IPS-NIHi11 (cell line): ENCODE results near the gene P2RY14.
A peak's percentile ranks its signal among the peaks of the same experiment; 100 is the strongest.

Experiments
- DNase-seq: peaks from one replicate; pipeline ENCODE4 v3.0.0; 2012; ENCODE audit warnings: mixed read lengths, low spot score

The P2RY14 gene

DNA sequence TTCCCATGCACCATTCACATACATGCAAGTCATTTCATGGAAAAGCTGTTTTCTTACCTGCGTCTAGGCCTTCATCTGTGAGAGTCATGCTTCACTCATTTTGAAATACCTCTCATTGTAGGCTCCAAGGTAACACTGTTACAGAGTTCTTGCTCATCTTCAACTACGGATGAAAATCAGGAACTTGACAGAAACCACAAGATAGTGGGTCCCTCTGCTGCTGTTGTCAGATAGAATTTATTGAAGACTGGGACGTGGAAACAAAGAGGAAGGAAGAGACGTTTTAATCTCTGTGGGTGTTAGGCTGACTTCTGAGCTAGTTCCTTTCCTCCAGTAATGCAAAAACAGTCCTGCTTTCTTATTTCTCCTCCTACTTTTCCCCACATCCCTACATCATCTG, at the start of gene P2RY14:
Gene P2RY14 (minus strand): TSS at position 313 of the 400 bp plus-strand sequence. CDS start 64,226 bp downstream, outside the sequence.
- DNase-seq = no peak

DNA sequence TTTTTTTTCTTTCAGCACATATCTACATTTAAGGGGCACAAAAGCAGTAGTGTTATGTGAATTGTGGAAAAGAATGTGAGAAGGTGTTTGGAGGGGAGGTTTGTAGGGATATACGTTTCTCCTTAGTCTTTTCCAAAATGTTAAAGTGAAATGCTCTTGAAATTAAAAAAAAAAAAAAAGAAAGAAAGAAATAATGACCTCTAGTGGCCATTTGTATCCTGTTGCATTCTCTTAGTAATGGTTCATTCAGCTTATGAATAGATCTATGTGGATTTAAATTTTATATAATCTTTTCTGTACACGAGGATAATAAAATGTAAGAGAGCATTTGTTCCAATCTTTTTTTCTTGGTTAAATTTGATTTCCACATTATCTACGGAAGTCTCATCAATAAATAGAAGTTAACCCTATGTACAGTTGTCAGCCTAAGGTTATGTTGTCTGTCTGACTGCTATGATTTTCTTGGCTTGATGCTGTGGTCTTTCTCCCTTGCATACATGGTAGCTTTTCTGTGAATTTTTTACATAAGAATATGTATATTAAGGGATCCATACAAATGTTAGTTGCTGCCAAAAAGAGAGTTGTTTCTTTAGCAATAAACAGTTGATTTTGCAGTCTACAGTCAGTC, 49.3 kb upstream of the P2RY14 start:
- peak; percentile 23 for DNase-seq

DNA sequence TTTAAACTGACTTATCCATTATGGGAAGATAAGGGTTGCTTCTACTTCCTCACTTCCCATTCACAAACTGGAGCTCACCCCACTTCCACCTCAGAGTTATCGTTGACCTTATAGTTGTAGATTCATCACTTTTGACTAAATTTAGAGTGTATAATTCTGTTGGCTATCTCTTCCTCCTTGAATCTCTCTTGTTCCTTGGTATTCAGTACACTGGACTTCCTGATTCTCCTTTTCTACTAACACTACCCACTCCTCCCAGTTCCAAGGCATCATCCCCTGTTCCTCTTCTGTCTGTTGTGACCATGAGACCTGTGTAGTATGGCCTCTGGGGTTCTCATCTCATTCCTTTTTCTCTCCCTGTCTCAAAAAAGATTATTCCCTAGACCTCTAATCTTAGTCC, 44.2 kb upstream of the P2RY14 start:
- no peak for DNase-seq

DNA sequence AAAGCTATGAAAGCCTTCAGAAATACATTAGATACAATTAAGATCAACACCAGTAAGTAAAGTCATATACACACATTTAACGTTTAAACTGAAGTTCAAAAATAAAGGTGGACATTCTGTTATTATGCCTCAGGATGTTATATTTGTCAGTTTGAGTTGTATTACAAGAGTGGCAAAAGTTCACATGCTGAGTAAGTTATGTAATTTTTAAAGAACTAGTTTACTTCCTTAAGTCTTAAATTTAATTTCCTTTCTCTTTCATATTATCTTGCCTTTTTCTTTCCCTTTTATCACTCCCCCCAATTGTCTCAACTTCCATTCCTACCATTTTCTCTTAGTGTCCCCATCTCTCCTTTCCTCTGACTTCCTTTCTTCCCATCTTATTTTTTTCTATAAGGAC, 43.2 kb upstream of the P2RY14 start:
- DNase-seq = no peak

DNA sequence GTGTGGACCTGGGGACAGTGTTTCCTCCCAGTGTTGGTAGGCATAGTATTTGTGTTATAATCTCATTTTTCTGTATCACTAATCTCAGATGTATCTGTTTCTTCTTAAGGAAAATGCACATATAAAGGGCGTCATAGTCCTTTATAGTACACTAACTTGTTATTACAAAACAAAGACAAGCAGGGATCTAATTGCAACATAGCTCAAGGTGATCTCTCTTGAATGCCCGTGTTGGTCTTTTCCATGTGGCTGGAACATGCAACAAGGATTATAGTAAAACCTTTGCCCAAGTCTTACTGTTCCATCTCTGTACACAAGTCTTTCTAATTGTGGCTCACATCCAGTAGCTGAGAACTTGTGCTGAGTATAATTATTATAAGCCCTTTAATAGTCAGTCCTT, 41.8 kb upstream of the P2RY14 start:
- no peak for DNase-seq

DNA sequence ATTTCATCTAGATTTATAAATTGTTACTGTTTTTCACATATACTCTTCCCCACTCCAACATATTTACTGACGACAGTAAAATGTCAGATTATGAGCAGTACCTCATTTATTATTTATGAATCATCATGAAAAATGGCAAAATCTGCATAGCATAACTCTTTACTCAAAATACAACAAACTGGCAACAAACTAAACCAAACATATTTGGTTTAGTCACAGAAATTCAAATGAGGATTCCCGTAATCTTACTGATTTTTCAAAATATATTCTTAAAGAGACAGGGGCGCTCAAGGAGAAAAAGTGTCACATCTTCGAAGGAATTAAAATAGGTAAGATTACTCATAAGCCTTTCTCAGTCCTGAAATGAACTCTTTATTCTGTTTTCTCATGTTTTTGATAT, 41.3 kb upstream of the P2RY14 start:
- no peak for DNase-seq

DNA sequence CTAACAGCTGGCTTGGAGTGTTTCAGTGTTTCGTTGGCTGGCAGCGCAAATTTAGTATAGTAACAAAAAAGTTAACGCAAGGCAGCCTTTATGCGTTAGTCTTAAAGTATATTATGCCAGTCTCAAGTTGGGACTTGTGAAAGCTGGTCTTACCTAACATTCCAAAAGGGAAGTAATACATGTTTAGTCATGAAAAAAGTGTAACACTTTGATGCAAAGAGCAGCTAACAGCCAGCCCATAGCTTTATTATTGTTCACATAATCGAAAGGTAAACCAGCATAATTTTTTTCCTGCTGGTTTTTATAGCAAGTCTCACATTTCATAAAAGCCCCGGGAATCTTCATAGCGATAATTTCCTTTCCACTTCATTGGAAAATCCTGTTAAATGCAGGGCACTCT, 40.6 kb upstream of the P2RY14 start:
- no peak for DNase-seq

DNA sequence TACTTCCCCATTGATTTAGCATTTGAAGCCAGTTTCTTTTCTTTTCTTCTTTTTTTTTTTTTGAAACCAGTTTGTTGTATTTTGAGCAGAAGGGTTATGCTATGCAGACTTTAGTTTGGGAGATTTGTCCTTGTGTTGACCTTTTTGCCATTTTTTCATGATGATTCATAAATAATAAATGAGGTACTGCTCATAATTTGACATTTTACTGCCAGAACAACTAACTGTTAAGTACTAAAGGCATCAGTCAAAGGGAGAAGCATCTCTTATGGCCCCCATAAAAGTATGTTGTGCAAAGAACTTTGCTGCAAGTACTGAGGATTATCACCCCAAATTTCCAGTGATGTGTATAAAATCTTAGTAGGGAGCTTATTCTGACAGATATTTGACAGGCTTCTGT, 40.0 kb upstream of the P2RY14 start:
- no peak for DNase-seq

DNA sequence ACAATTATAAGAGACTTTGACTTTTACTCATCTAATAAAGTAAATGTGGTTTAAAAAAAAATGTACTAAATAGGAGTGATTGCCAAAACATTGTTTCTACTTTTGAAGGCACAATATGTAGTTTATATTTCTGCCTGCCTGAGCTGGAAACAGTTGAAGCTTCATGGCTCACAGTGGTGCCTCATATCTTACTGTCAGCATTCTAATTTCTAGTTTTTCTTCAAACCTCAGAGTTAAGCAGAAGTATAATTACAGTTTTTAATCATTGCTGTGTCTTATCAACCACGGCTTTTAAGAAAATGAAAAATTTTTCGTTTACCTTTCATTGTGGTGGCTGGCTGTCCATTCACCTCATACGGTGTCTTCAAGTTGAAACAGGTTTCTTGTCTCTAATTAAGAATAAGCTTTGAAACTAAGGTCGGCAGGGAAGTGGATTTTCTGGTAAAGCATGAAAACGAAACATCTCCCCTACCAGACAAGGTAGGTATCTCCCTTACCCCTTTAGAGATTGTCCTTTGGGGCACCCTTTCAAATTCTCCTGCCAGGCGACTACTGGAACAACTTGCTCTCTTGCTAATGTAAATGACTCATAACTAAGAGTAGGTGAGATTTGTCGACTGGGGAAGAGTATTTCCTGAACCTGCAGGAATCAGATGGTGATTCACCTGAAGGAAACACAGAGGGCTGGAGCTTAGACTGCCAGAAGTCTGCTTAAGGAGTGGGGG, 38.1 kb upstream of the P2RY14 start, which contains the start of gene GPR87:
Gene GPR87 (minus strand): TSS at position 554 of the 725 bp plus-strand sequence. CDS start 16,720 bp downstream, outside the sequence.
- peak; percentile 38 for DNase-seq

DNA sequence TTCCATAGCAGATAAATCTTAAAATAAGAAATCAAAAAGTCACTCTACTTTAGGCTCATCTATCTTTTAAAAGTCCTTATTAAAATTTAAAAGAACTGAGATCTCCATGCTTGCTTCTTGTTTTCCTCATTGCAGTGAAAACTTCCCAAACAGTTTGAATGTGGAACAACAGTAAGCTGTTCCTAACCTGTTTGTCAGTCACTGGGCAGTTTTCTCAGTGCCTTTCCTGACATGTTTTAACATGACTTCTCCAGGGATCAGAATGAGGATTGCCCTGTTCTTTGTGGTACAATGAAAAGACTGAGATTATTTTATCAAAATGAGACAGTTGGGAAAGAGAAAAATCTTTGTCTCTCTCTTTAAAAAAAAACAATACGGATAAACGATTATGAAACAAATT, 37.5 kb upstream of the P2RY14 start:
- no peak for DNase-seq

DNA sequence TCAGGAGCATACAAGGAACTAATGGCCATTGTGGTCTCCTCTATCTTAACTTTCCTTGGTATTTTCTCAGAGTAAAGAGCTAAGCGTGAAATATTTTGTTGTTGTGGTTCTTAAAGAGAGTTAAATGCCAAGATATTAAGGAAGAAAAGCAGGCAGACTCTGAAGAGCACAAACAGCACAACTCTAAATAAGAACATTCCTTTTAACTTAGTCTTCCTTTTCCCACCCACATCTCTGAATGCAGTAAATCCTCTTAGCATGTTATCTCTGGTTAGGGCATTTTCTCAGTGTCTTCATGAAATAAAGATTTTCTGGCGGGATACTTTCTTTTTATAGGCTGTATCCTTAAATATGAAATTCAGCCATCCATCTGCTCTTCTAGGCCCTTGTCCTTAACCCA, 36.8 kb upstream of the P2RY14 start:
- no peak for DNase-seq

DNA sequence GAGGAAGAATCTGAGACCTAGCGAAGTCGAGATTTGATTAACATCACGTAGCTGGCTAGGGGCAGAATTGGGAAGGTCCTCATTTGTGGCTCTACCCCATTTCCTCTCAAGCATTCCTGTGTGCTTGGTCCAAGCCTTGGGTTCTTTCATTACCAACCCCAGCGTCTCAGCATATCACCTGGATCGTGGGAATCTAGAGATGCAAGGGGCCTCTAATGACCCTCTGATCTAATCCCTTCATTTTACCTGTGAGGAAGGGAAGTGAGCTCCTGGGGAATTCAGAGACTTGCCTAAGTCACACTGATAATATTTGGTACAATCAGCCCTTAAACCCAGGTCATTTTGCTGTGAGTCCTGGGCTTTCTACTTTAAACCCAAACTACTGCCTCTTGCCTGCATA, 36.3 kb upstream of the P2RY14 start:
- DNase-seq = no peak

DNA sequence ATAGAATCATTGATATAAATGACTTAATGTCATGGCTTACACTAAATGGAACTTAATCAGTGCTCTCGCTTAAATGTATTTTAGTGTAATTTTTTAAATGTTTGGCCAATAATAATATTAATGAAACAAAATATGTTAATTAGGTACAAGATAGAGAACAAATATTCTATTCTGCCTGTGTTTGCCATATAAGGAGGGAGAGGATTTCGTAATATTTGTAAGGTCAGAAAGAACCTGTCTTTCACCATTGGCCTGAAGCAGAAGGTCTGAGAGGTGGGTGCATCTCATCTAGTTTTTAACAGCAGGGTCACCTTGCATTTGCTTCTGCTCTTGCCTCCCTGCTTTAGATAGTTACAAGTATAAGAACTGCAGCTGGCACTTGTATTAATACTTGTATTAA, 35.8 kb upstream of the P2RY14 start:
- no peak for DNase-seq

DNA sequence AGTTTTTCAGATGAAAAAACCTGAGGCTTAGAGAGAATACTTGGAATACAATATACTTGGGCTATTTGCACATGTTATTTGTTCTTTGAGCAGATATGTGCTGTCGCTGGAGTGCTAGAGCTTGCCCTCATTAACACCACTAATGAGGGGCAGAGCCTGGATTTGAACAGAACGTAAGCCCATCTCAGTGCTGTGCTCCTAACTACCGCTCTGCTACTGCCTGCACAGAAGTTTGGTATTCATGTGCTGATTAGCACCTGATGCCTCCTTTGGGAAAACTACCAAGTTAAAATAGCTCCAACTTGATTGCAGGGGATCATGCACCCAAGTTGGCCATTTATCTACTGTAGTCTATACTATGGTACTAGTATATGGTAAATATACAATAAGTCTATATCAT, 34.6 kb upstream of the P2RY14 start:
- DNase-seq = peak; percentile 13

DNA sequence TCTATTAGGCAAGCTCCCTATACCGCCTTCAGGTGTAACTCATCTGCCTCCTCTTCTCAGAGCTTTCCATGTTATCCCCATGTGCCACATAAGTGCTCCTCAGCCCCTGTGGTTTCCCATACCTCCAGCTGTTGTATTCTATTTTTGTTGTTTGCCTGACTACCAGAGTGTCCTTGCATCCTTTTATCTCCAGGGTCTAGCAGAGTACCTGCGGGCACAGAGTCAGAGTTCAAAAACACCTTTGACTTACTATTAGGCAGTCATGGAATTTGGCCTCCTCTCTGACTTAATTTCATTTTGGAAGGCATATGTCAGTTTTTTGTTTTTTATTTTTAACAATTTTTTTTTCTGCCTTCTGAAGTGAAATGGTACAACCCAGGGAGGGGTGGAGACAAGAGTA, 31.2 kb upstream of the P2RY14 start:
- no peak for DNase-seq

DNA sequence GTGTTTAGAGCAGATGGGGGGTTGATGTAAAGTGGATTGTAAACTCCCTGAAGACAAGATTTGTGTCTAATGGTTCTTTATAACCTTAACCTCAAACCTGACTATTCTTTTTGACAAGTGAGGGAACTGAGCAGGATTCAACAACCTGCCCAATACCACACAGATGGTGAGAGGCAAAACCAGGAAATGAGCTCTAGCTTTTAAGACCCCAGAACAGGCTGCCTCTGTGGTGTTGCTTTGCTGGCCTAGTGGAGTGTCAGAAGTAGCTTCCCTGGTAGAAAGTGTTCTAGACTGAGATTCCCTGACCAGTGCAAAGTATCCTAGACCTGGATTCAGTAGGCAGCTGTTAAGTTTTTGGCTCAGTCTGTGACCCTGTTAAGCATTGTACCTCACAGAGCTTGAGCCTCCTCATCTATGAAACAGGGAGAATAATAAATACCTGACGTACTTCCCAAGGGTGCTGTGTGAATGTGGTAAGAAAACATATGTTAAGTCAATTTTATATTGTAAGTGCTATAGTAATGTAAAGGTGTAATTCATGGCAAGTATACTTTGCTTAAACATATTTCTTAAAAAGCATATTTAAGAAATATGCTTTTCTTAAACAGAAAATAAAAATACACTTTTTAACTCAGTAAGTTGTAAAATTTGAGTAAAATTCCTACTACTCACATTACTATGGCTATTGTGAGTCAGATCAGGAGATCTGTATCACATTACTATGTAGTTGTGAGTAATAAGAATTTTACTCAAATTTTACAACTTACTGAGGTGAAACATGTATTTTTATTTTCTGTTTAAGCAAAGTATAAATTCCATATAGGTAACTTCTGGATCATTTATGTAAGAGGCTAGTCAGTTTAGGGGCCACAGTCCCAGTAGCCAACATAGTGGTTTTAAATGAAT, 29.5 kb upstream of the P2RY14 start:
- no peak for DNase-seq

DNA sequence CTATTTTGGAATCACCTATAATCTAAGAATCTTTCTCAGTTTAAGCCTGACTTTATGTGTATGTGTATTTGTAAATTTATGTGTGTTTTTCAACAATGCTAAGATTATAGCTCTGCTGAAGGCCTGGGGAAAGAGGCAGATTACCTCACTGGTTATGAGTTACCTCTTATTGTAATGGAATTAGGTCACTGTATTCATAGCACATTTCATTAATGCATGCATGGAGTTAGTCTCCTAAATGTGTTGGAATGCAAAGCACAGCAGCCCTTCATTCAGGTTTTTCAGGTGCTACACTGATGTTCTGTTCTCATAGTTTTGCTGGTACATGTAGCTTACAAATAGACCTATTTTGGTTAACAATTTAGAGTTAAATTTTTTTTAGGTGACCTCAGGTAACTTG, 28.8 kb upstream of the P2RY14 start:
- DNase-seq = no peak

DNA sequence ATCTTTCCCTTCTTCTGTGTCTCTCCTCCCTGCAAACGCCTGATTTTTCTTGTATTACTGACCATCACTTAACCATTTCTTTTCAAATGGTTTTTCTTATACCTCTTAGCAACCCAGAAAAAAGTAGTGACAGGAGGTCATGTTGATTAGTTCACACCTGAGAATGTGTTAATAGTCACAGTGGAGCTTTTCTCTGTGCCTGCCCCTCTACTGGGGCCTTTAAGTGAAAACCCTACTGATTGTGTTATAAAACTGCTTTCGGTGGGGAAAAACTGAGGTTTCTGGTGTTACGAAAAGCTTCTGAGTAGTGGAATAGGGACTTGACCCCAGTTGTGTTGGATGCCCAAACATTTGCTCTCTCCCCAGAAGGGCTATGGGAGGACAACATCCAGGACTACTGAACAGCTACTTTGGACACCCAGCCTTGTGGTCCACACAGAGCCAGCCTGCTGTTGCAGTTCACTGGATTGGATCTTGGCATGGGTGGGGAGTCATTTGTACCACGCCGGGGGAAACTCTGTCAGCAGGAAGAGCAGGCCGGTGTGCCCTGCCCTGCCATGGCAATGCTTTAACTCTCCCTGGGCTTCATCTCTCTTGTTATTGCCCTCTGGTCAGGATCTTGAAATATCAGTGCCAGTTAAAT, 27.9 kb upstream of the P2RY14 start:
- DNase-seq = no peak

DNA sequence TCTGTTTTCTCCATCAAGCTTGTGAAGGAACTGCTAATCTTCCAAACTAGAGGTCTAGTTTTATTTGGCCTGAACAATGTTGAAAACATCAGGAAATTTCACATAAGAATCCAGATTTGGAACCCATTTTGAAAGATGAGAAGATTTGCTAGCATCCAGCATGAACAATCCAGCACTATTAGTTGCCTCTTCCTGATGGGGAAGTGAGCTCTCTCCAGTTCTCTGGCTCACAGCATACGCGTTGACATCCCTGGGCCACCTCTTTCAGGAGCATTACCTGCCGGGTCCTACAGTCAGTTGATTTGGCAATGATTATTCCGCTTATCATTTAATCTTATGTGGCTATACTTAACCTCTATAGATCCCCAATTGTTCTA, 27.4 kb upstream of the P2RY14 start:
- DNase-seq = no peak

DNA sequence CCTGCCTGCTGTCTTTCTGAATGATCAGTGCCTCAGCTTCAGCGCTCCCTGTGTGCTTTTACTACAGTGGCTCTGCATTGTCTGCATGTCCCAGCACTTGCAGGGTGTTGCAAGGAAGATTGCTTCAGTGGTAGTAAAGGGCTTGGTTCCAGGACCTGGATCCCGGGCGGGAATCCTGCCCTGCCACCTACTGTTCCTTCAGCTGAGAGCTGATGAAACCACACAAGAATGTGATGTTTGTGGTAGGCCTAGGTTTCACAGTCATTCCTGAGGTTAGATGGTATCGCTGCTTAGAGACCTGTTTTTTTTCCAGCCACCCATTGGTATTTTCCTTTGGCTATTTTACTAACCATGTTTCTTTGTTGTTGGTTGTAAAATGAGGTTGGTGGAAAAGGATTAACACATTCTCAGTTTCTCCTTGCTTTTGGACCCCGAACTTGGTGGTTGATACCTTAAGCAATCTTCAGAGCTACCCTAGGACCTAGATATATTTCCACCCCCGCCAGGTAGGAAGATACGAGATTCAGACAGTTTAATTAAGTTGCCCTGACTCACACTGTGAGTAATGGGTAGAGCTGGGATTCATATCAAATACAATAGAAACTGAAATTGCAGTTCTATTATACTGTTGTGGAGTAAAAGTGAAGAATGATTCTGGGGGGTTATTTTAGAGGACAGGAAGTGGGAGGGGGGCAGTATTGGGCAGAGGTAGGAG, 26.9 kb upstream of the P2RY14 start:
- DNase-seq = peak; percentile 81

DNA sequence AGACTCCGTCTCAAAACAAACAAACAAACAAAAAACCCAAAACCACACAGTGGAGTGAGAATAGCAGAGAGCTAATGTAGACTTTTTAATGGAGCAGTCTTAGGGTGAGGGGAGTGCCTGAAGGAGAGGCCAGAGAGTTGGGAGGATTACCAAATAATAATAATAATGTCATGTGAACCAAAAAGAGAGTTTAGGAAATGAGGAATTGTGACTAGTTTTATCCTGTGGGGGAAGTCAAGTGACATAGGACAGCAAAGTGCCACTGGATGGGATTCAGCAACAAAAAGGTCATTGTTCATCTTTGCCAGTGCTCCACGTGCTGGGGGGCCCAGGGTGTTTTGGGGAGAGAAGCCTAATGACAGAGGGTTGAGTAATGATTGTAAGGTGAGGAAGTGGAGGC, 25.4 kb upstream of the P2RY14 start:
- DNase-seq = no peak

DNA sequence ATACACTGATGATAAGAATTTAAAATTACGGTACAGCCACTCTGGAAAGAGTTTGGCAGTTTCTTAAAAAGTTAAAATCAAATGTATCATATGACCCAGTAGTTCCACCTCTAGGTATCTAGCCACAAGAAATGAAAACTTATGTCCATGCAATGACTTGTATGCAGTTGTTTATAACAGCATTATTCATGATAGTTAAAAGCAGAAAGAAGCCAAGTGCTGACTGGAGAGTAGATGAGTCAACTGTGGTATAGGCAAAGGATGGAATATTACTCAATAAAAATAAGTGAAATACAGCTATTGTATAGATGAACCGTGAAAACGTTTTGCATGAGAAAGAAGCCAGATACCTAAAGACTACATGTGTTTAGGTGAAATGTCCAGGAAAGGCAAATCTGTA, 23.4 kb upstream of the P2RY14 start:
- DNase-seq = no peak
